ENCODE results near the gene SLC4A1AP. TPM values are rescaled to one million over a fixed set of nuclear protein-coding genes. Genes with fewer than 3 reads are reported as not detected.

Gene SLC4A1AP
- polyA plus RNA-seq, 1 experiment, result 15.5 TPM

DNA sequence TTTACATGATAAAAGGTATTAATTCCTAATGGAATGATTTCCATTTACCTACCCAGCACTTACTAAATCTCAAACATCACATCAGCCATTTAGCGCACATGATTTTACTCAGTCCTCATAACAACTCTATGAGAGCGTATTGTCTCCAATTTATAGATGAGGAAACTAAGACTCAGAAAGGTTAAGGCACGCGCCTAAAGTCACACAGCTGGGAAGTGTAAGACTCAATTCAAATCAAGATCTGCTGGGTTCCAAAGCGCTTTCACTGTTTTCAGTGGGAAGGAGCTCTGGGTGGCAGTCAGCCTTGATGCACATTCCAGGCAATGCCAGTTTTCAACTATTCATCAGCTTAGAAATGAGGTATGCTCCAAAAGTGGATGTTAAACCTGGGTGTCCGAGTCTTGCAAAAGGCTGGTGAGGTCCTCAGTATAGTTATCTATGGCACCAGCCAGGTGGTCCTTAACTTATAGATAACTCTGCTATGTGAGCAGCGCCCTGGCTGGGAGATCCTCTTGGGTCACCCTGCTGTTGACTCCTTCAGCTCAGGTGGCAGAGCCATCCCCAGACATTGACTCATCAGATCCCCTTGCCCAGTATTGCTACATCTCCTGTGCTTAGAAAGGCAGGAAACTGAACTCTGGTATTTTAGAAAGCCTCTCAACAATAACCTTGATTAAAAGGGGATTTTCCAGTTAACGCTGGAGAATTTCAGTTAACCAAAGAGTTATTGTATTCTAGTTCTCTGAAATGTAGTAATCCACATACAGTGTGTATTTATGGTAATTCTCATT lies 47.1 kb downstream of the SLC4A1AP start:
- no peak overlapping the region for H3K27ac ChIP-seq (ENCODE audit: low read depth, low read length)
- no peaks in the 10 kb centered on the region for H3K27me3 ChIP-seq (ENCODE audit: control insufficient read depth, insufficient read depth, low read length)
- H3K9me3 ChIP-seq (ENCODE audit: control insufficient read depth, insufficient read depth, low read length), result no peaks in the 10 kb centered on the region
- H3K4me3 ChIP-seq (ENCODE audit: low read depth, low read length), result no peak overlapping the region
- no peak for DNase-seq (ENCODE audit: low read depth, low spot score)
- ChIA-PET POLR2A (no interaction called here), CTCF (interaction anchor here (0.9 kb wide), 1 partner anchor 12 kb away, joined by 6 read pairs; no protein-coding TSS in a partner anchor)
- TF ChIP-seq, protein P1, sequence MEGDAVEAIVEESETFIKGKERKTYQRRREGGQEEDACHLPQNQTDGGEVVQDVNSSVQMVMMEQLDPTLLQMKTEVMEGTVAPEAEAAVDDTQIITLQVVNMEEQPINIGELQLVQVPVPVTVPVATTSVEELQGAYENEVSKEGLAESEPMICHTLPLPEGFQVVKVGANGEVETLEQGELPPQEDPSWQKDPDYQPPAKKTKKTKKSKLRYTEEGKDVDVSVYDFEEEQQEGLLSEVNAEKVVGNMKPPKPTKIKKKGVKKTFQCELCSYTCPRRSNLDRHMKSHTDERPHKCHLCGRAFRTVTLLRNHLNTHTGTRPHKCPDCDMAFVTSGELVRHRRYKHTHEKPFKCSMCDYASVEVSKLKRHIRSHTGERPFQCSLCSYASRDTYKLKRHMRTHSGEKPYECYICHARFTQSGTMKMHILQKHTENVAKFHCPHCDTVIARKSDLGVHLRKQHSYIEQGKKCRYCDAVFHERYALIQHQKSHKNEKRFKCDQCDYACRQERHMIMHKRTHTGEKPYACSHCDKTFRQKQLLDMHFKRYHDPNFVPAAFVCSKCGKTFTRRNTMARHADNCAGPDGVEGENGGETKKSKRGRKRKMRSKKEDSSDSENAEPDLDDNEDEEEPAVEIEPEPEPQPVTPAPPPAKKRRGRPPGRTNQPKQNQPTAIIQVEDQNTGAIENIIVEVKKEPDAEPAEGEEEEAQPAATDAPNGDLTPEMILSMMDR (IDR thresholded peaks at IDR 0.05; ENCODE audit: low read depth, low read length), result no peak

DNA sequence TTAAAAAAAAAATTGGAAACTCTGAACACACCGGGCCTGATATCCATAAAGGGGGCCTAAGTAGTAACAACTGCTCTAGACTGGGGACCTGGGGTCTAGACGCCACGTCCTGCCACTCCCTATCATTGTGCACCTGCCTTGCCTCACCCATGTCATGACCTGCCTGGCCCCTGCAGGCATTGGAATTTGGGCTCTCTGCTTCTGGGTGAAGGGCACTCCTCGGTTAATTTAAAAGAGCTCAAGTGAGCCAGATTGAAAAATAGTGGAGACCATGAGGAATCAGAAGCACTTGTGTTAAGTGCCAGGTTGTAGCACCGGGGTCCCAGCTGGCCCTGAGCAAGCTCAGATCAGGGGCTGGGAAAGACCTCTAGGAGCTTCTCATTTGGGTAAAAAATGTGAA lies 48.1 kb downstream of the SLC4A1AP start:
- no peaks in the 10 kb centered on the region for H3K9me3 ChIP-seq (ENCODE audit: control insufficient read depth, insufficient read depth, low read length)
- no peak overlapping the region for H3K27ac ChIP-seq (ENCODE audit: low read depth, low read length)
- ChIA-PET POLR2A (no interaction called here), CTCF (interaction anchor here (1.3 to 1.4 kb wide), 2 partner anchors 8 to 11 kb away, joined by 3 to 4 read pairs; no protein-coding TSS in a partner anchor)
- DNase-seq (ENCODE audit: low read depth, low spot score), result no peak
- H3K4me3 ChIP-seq (ENCODE audit: low read depth, low read length), result no peak overlapping the region
- no peaks in the 10 kb centered on the region for H3K27me3 ChIP-seq (ENCODE audit: control insufficient read depth, insufficient read depth, low read length)
- TF ChIP-seq, protein P1 (IDR thresholded peaks at IDR 0.05; ENCODE audit: low read depth, low read length), result no peak

DNA sequence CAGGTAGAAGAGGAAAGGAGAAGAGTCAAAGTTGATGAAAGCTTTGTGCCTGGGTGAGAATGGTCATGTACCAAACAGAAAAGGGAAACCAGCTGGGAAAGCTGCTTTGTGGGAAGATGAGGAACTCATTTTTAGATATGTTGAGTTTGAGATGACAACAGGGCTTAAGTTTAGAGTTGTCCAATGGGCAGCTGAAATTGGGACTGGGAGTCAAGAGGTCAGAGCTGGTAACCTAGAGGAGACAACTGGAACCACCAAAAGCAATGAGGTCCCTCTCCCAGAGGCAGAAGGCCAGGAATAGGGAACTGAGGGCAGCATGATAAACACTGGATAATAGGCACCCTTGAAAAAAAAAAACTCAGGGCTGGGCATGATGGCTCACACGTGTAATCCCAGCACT lies 48.8 kb downstream of the SLC4A1AP start:
- no peak overlapping the region for H3K4me3 ChIP-seq (ENCODE audit: low read depth, low read length)
- H3K27ac ChIP-seq (ENCODE audit: low read depth, low read length), result no peak overlapping the region
- no peaks in the 10 kb centered on the region for H3K9me3 ChIP-seq (ENCODE audit: control insufficient read depth, insufficient read depth, low read length)
- ChIA-PET POLR2A (no interaction called here), CTCF (interaction anchor here (1.0 to 1.4 kb wide), 4 partner anchors 8 to 29 kb away, joined by 3 to 5 read pairs (median 4); no protein-coding TSS in a partner anchor)
- H3K27me3 ChIP-seq (ENCODE audit: control insufficient read depth, insufficient read depth, low read length), result no peaks in the 10 kb centered on the region
- DNase-seq (ENCODE audit: low read depth, low spot score), result no peak
- TF ChIP-seq, protein P1 (IDR thresholded peaks at IDR 0.05; ENCODE audit: low read depth, low read length), result no peak

DNA sequence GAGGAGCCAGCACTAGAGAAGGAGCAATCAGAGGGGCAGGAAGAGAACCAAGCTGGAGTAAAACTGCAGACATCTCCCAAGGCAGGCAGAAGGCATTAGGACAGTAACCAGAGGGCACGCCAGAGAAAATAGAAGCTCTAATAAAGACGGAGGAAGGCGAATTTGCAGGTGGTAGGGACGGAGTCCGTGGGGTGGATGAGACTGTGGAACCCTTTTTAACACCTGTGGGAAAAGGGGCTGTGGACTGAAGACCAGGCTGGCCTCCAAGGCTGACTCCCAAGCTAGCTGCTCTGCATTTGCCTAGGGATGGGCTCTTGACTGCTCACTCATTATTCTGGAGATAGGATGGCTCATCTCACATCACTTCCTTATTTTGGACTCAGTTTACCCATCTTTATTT lies 49.5 kb downstream of the SLC4A1AP start:
- no peak for DNase-seq (ENCODE audit: low read depth, low spot score)
- Histone ChIP-seq H3K9me3 (ENCODE audit: control insufficient read depth, insufficient read depth, low read length) (no peaks in the 10 kb centered on the region), H3K4me3 (ENCODE audit: low read depth, low read length) (no peak overlapping the region), H3K27ac (ENCODE audit: low read depth, low read length) (no peak overlapping the region), H3K27me3 (ENCODE audit: control insufficient read depth, insufficient read depth, low read length) (no peaks in the 10 kb centered on the region)
- POLR2A ChIA-PET, result no interaction called here
- TF ChIP-seq, protein P1 (IDR thresholded peaks at IDR 0.05; ENCODE audit: low read depth, low read length), result no peak
- CTCF ChIA-PET, result interaction anchor here (0.6 to 1.2 kb wide), 5 partner anchors 10 to 706 kb away, joined by 3 to 5 read pairs (median 3); no protein-coding TSS in a partner anchor

DNA sequence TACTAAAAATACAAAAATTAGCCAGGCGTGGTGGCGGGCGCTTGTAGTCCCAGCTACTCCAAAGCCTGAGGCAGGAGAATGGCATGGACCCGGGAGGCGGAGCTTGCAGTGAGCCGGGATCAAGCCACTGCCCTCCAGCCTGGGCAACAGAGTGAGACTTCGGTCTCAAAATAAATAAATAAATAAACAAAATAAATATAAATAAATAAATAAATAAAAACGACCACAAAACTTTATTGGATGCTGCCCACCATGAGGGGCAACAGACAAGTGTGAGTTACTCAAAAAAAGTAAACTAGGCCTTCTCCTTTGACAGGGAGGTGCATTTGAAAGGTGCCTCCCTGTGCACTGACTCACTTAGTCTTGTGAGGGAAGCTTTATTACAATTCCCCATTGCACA lies 50.4 kb downstream of the SLC4A1AP start:
- H3K27ac ChIP-seq (ENCODE audit: low read depth, low read length), result no peak overlapping the region
- no peaks in the 10 kb centered on the region for H3K27me3 ChIP-seq (ENCODE audit: control insufficient read depth, insufficient read depth, low read length)
- H3K4me3 ChIP-seq (ENCODE audit: low read depth, low read length), result no peak overlapping the region
- no peaks in the 10 kb centered on the region for H3K9me3 ChIP-seq (ENCODE audit: control insufficient read depth, insufficient read depth, low read length)
- TF ChIP-seq, protein P1 (IDR thresholded peaks at IDR 0.05; ENCODE audit: low read depth, low read length), result no peak
- POLR2A ChIA-PET, result no interaction called here
- no peak for DNase-seq (ENCODE audit: low read depth, low spot score)
- CTCF ChIA-PET, result interaction anchor here (1.0 to 1.5 kb wide), 2 partner anchors 9 to 11 kb away, joined by 3 to 6 read pairs; no protein-coding TSS in a partner anchor

Measured in AG04450 (cell line).